GM18873 (cell line): ENCODE data around the gene PIGM.
"Not testable (repeated sequence)": the region's sequence is repeated elsewhere in the genome, so short reads cannot be mapped to it uniquely, and the experiment has no call there.

Experiments used
- ATAC-seq: cut with Tn5 transposase; IDR thresholded peaks from one replicate; pipeline ENCODE4 v1.9.1; 2021; ENCODE audit warnings: mild to moderate bottlenecking, moderate library complexity, moderate number of reproducible peaks; ENCODE audit not compliant: unreplicated experiment, low FRiP score

Gene PIGM

GRCh38 chr1:160061369-160062229 is 29.8 kb upstream of the PIGM start:
- no peak for ATAC-seq

DNA sequence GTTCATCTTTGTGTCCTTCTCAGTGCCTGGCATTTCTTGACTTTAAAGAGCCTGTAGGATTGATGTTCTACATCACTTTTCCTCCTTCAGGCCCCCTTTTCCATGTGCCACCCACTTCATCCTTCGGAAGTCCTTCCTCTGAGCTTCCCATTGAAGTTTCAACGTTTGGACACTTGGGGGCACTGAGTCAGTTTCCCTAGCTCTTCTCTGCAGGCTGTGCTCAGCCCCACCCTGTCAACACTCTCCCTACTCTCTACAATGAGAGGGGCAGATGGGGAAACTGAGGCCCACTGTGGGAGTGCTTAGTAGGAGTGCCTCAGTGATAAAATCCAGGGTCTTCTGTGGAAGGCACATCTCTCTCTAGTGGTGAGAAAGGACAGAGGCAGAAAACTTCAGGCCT is 26.3 kb upstream of the PIGM start:
- no peak for ATAC-seq

- no peak for ATAC-seq
Measured at GRCh38 chr1:160056648-160057169, 24.9 kb upstream of the PIGM start.

GRCh38 chr1:160053548-160054365 is 22.0 kb upstream of the PIGM start:
- no peak for ATAC-seq

DNA sequence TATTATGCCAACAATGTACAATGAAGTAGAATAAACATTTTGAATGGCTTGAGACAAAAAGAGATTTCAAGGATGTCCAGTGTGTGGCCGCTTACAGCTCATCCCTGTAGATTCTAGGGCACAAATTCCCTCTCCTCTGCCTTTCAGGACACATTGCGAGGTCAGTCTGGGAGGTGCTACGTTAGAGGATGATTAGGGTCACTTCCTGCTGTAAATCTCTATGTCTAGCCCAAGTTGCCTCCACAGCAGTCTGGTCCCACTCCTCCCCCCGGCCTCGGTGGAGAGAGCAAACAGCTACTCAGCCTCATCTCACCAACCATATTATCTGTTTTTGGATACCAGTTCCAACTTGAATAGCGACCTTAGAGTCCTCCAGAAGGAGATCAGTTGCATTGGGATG is 21.1 kb upstream of the PIGM start:
- ATAC-seq: no peak

- ATAC-seq: no peak
Measured at GRCh38 chr1:160050619-160051018, 18.8 kb upstream of the PIGM start.

GRCh38 chr1:160050182-160050581 is 18.4 kb upstream of the PIGM start:
- ATAC-seq: not testable (repeated sequence)

- no peak for ATAC-seq
Measured at GRCh38 chr1:160049101-160049500, 17.3 kb upstream of the PIGM start.

GRCh38 chr1:160048335-160048734 is 16.5 kb upstream of the PIGM start:
- no peak for ATAC-seq

DNA sequence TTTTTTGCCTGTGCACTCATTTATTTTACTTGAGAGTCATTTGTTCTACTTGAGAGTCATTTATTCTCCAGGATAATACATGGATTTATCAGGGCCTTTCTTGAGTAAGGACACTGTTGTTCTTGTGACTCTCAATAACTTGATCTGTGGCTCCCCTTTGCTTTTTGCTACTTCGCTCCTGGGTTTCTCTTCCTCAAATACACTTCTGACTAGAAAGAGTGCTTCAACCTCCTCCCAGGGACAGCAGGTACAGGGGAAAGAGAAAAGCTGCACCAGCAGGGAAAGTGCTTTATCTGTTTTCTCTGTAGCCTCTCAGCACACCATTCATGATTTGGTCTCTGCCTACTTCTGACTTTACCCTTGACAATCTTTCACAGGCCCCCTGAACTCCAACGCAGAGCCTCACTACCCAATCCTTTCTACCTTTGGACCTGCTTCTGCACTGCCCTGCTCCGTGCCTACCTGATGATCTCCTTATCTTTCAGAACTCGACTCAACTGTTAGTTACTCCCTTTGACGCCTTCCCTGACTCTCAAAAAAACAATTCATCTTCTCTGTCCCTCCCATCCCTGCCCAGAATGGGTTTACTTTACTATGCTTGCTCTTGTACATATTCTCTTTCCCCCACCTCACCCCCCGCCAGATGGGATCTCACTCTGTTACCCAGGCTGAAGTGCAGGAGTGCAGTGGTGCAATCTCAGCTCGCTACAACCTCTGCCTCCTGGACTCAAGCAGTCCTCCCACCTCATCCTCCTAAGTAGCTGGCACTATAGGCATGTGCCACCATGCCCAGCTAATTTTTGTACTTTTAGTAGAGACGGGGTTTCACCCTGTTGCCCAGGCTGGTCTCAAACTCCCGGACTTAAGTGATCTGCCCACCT is 15.6 kb upstream of the PIGM start:
- ATAC-seq: no peak

- no peak for ATAC-seq
Measured at GRCh38 chr1:160046494-160047110, 14.8 kb upstream of the PIGM start.

DNA sequence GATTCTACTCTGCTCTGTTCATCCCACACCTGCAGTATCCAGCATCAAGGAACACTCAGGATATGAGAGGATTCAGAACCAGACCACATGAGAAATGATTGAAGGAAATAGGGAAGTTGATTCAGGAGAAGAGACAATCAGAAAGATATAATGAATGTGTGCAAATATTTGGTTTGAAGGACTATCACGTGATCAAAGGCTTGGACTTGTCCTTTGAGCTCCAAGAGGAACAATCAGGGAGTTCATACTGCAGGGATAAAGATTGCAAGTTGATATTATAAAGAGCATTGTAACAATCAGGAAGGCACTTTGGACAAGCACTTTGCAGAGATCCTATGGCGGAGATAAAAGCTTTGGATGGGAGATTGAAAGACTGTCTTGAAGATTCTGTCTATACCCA is 13.9 kb upstream of the PIGM start:
- ATAC-seq: no peak

DNA sequence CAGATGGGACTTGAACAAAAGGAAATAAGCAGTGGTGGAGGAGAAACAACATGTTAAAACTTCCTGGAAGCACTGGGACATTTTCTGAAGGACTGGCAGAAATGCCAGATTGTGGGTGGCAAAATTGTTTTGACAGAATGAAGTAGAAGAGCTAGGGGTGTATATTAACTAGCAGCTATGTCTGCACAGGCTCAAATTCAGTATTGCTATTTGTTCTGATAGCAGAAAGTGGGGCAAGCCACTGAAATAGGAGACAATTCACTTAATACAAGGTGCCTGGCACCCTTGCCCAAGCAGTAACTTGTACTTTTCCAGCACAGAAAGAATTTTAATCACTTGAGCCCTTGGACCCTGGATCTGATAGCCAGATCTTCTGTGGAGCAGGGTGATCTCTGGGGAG is 11.8 kb upstream of the PIGM start:
- no peak for ATAC-seq

- no peak for ATAC-seq
Measured at GRCh38 chr1:160040476-160040875, 8.7 kb upstream of the PIGM start.

- ATAC-seq: no peak
Measured at GRCh38 chr1:160032165-160032820, 503 bp upstream of the PIGM start.

DNA sequence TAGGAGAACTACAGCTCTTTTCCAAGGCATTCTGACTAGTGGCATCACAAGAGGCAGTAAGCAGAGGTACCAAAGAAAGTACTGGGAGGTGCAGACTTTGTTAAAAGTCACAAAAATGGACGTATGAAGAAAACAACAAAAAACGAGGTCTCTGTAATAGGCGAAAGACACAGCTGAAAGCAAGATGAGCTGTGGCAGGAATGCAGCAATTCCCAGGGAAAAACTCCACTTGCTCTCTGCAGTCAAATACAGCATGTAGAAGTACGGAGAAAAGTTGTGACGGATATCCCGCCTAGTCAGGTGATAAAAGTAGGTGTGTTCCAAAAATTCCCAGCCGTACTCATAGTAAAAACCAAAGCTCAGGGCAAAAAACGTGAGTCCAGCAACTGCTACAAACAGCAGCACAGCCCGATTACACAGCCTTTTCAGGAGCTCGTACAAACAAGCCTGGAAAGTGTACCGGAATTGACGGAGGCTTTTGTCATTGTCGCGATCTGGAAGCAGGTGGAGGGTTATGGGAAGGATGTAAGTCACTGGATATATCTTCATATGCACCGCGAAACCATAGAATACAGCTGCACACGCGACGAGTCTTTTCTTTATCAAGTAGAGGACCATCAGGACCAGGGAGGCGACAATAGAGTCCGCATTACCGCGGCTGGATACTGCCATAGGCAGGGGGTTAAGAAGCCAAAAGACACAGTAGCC is 979 bp downstream of the PIGM start:
- ATAC-seq: no peak

DNA sequence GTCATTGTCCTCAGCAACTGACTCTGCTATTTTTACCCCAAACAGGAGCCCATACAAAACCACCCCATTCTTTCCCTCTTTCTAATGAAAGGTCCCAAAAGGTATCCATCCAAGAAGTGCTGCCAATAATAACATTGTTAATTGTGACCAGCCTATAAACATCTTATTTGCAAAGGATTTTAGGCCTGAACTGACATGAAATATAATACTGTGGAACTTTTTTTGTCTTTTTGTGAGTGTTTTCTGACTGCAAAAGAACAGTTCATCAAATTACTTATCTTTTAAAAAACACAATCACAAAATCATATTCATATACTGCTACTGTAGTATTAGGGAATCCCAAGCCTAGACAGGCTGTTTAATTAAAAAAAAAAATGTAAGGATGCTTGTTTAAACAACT is 3.4 kb downstream of the PIGM start:
- ATAC-seq: no peak

GRCh38 chr1:160025314-160025713 is 6.5 kb downstream of the PIGM start:
- no peak for ATAC-seq
